Chondrocyte (in vitro differentiated cells): Measurements from ENCODE around the gene PPM1H. TPM values are rescaled to one million over a fixed set of nuclear protein-coding genes. Genes with fewer than 3 reads are reported as not detected.

Experiments used
- DNase-seq: peaks from one replicate; pipeline ENCODE4 v3.0.0; 2021; ENCODE audit warnings: mixed read lengths, low spot score
- H3K27ac Mint-ChIP-seq: one replicate; pipeline ENCODE4 v1.8.0; 2021; ENCODE audit warnings: mild to moderate bottlenecking, moderate library complexity, mixed read lengths; ENCODE audit not compliant: unreplicated experiment
- H3K27me3 Mint-ChIP-seq: 2 replicates; pipeline ENCODE4 v1.8.0; 2021; ENCODE audit warnings: low read depth, mixed read lengths
- H3K36me3 Mint-ChIP-seq: 2 replicates; pipeline ENCODE4 v1.8.0; 2021; ENCODE audit warnings: low read depth, mixed read lengths
- H3K4me1 Mint-ChIP-seq: 2 replicates; pipeline ENCODE4 v1.8.0; 2021; ENCODE audit warnings: low read depth, mild to moderate bottlenecking, mixed read lengths
- H3K4me3 Mint-ChIP-seq: one replicate; pipeline ENCODE4 v1.8.0; 2021; ENCODE audit warnings: mild to moderate bottlenecking, moderate library complexity, mixed read lengths; ENCODE audit not compliant: unreplicated experiment
- H3K9me3 Mint-ChIP-seq: 2 replicates; pipeline ENCODE4 v1.8.0; 2021; ENCODE audit warnings: low read depth, mixed read lengths
- total RNA-seq: library from RNA; stranded (reverse); gene quantifications from 3 replicates; pipeline ENCODE4 v1.2.1, GENCODE V29; 2021
- TF ChIP-seq, protein P1 (sequence below): fragments of 200-600 bp; sonication (generic); IDR thresholded peaks from 2 replicates; pipeline ENCODE4 v1.5.0; 2021; ENCODE audit warnings: antibody characterized with exemption, mild to moderate bottlenecking, moderate library complexity

The PPM1H gene
- total RNA-seq, 1 donor from 2014 or later, result 34.3 TPM

DNA sequence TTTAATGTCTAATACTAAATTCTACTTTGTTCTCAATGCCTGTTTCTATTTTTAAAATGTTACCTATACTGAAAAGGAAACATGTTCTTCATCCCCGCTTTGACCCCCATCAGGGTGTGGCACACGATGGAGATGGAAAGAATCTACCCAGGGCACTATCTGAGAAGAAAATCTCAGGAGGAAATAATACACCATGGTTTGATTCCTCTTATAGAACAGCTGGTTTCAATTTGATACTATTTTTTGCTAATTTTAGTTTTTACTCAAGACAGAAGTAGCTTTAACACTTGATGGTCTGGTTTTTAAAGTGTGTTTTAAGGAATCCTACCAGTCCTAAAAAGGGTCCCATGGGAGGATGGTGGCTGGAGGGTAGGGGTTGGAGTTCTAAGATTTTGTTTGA is 56.7 kb downstream of the PPM1H start:
- H3K4me3 Mint-ChIP-seq, result no peak overlapping the region
- peaks cover 59% of the 10 kb centered on the region for H3K4me1 Mint-ChIP-seq
- TF ChIP-seq, protein P1, sequence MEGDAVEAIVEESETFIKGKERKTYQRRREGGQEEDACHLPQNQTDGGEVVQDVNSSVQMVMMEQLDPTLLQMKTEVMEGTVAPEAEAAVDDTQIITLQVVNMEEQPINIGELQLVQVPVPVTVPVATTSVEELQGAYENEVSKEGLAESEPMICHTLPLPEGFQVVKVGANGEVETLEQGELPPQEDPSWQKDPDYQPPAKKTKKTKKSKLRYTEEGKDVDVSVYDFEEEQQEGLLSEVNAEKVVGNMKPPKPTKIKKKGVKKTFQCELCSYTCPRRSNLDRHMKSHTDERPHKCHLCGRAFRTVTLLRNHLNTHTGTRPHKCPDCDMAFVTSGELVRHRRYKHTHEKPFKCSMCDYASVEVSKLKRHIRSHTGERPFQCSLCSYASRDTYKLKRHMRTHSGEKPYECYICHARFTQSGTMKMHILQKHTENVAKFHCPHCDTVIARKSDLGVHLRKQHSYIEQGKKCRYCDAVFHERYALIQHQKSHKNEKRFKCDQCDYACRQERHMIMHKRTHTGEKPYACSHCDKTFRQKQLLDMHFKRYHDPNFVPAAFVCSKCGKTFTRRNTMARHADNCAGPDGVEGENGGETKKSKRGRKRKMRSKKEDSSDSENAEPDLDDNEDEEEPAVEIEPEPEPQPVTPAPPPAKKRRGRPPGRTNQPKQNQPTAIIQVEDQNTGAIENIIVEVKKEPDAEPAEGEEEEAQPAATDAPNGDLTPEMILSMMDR, result no peak
- no peak overlapping the region for H3K27ac Mint-ChIP-seq
- H3K36me3 Mint-ChIP-seq, result no peaks in the 10 kb centered on the region
- DNase-seq, result no peak
- H3K9me3 Mint-ChIP-seq, result no peaks in the 10 kb centered on the region
- no peaks in the 10 kb centered on the region for H3K27me3 Mint-ChIP-seq

DNA sequence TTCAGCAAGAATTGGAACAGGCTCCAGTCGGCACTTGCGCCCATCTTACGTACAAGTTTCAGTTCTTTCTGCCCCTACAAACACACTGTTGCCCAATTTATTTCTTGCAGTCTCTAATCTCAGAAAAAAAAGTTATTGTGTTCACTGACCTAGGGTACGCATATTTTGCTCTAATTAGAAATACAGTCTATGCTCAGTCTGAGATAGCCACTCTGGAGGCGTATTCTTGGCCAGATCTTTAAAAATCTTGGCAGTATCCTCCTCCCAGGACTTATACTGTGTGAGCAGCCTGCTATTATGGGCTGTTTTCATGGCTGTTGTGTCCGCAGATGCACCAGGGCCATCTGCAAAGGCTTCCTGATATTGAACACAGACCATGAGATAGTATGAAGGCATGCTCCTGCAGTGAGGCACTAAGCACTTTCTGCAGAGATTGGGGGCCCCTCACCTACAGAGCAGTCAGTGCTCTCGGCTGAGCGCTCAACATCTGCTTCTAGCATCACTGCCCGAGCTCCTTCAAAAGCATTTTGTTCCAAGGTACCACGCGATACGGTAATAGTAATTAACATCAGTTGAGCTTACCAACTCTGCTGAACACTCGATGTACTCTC is 57.9 kb downstream of the PPM1H start:
- Mint-ChIP-seq H3K4me3 (no peak overlapping the region), H3K27ac (no peak overlapping the region), H3K27me3 (no peaks in the 10 kb centered on the region), H3K4me1 (peaks cover 57% of the 10 kb centered on the region), H3K36me3 (no peaks in the 10 kb centered on the region), H3K9me3 (no peaks in the 10 kb centered on the region)
- no peak for DNase-seq
- TF ChIP-seq, protein P1, result no peak

DNA sequence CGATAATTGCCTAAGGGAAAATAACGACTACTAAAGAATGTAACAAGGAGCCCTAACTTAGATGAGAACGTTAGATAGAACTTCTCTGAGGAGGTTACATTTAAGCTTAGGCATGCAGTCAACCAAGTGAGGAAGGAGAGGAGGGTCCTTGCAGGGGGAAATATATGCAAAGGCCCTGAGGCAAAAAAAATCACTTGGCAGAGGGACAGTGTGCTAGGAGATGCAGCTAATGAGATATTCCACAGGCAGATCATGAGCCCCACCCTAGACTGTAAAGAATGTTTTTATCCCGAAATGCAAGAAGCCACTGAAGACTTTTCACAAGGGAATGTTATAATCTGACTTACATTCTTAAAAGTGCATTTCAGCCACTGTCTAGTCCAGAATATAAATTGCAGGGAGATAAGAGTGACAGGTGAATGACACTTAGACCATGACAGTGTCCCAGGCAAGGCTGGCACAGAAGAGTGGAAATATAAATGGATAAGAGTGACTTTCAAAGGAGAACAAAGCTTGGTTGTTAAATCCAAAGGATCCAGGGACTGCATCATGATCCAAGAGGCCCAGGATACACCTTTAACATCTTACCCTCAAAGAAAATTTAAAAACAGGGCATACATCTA is 61.0 kb downstream of the PPM1H start:
- no peak for DNase-seq
- Mint-ChIP-seq H3K9me3 (peaks cover 9% of the 10 kb centered on the region), H3K27me3 (no peaks in the 10 kb centered on the region), H3K27ac (no peak overlapping the region), H3K4me1 (peaks cover 51% of the 10 kb centered on the region), H3K36me3 (peaks cover 9% of the 10 kb centered on the region), H3K4me3 (no peak overlapping the region)
- TF ChIP-seq, protein P1, result no peak

- Mint-ChIP-seq H3K4me1 (peaks cover 51% of the 10 kb centered on the region), H3K27ac (no peak overlapping the region), H3K27me3 (no peaks in the 10 kb centered on the region), H3K4me3 (no peak overlapping the region), H3K36me3 (peaks cover 9% of the 10 kb centered on the region), H3K9me3 (peaks cover 9% of the 10 kb centered on the region)
- no peak for DNase-seq
- TF ChIP-seq, protein P1, result no peak
These were observed 61.7 kb downstream of the PPM1H start for GRCh38 chr12:62873116-62873825.

DNA sequence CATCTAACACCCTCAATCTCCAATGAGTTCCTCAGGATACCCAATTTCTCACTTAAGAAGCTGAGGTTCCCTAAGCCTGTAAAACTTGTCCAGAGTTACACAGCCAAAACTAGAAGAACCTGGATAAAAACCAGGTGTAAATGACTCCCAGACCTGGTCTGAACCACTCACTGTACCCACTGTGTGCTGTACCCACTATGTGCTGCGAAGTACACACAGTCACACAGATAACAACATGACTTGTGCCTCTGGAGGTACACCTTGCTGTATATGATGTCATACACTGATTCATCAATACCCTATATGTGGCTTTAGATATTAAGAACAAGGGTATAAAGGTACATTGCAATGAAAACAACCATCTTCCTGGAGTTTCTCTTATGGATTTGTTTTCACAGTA is 66.1 kb downstream of the PPM1H start:
- Mint-ChIP-seq H3K4me3 (no peak overlapping the region), H3K36me3 (peaks cover 9% of the 10 kb centered on the region), H3K9me3 (peaks cover 9% of the 10 kb centered on the region), H3K4me1 (peaks cover 65% of the 10 kb centered on the region), H3K27ac (no peak overlapping the region), H3K27me3 (no peaks in the 10 kb centered on the region)
- TF ChIP-seq, protein P1, result no peak
- no peak for DNase-seq
